Activated CD4-positive, alpha-beta T cell treated with anti-CD3 and anti-CD28 coated beads, Interleukin-2, amount 10 ng/mL, durations not matched to agents 7 days and 5 days (primary cell): ENCODE data around the gene TESK2. TPM values are rescaled to one million over a fixed set of nuclear protein-coding genes. Genes with fewer than 3 reads are reported as not detected.

Source experiments
- CTCF ChIA-PET: fragments of 350-600 bp; sonication (Branson Sonifier 250); formaldehyde crosslinking; loops from one replicate; lab custom pipeline; 2021; ENCODE audit warnings: antibody characterized with exemption; lab: Charles Lee
- POLR2A ChIA-PET: fragments of 350-600 bp; sonication (Branson Sonifier 250); formaldehyde crosslinking; loops from one replicate; lab custom pipeline; 2021; ENCODE audit warnings: antibody characterized with exemption; lab: Charles Lee
- DNase-seq: peaks from one replicate; pipeline ENCODE4 v3.0.0-alpha.2; 2020
- H3K27ac Mint-ChIP-seq: one replicate; pipeline ENCODE4 v1.8.0; 2021; ENCODE audit warnings: mild to moderate bottlenecking, moderate library complexity, mixed read lengths
- H3K27me3 Mint-ChIP-seq: one replicate; pipeline ENCODE4 v1.8.0; 2021; ENCODE audit warnings: mixed read lengths
- H3K36me3 Mint-ChIP-seq: one replicate; pipeline ENCODE4 v1.8.0; 2021; ENCODE audit warnings: low read depth, mixed read lengths
- H3K4me1 Mint-ChIP-seq: one replicate; pipeline ENCODE4 v1.8.0; 2021; ENCODE audit warnings: mixed read lengths
- H3K4me3 Mint-ChIP-seq: one replicate; pipeline ENCODE4 v1.8.0; 2021; ENCODE audit warnings: mild to moderate bottlenecking, moderate library complexity, mixed read lengths
- H3K9me3 Mint-ChIP-seq: one replicate; pipeline ENCODE4 v1.8.0; 2021; ENCODE audit warnings: mixed read lengths
- total RNA-seq, 2 experiments: library from RNA; stranded (reverse); gene quantifications; one replicate each; pipeline ENCODE4 v1.2.3, GENCODE V29; 2021

Gene TESK2
- total RNA-seq, 2 experiments from 2014 or later: 2.6 to 3.5 TPM

DNA sequence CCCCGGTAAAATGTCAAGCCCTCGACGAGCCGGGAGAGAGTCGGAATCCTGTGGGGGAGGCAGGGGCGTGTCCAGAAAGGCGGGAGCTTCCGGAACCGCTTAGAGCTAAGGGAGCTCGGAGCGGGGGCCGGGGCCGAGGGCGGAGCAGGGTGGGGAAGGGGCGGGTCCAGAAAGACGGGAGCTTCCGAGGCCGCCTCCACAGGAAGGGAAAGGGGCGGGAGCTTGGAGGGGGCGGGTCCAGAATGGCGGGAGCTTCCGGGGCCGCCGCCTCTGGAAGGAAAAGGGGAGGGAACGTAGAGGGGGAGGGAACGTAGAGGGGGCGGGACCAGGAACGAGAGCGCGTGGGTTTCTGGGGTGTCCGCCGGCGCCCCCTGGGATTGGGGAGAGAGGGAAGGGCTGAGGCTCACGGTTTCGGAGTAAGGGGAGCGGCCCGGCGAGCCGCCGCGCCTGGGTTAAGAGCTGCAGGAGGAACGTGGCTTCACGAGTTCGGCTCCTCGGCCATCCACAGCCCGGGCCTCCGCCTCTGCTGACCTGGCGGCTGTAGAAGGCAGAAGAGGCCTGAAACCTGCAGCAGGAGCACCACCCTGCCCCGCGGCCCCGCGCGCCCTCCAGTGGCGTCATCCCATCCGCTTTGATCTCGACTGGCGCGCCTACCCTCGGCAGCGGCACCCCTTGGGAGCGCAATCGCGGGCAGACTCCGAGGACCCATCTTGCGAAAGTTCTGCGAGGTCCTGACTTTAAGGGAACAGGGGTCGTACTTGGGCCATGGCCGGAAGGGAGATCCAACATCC, 187.2 kb downstream of the TESK2 start:
- H3K9me3 Mint-ChIP-seq: no peaks in the 10 kb centered on the region
- ChIA-PET CTCF (interaction anchor here (0.6 to 8.1 kb wide), 21 partner anchors 10 to 572 kb away, joined by 3 to 86 read pairs (median 5); partner anchors contain the start of genes BTBD19, HECTD3, MUTYH and PLK3), POLR2A (interaction anchor here (0.6 to 2.7 kb wide), 3 partner anchors 16 to 291 kb away, joined by 4 to 15 read pairs (median 8); partner anchors contain the start of genes MUTYH, TOE1 and UROD)
- H3K4me3 Mint-ChIP-seq: peak overlapping the region; percentile 79
- H3K36me3 Mint-ChIP-seq: no peaks in the 10 kb centered on the region
- H3K27me3 Mint-ChIP-seq: no peaks in the 10 kb centered on the region
- H3K4me1 Mint-ChIP-seq: peaks cover 40% of the 10 kb centered on the region
- peak; percentile 97 for DNase-seq
- peak overlapping the region; percentile 91 for H3K27ac Mint-ChIP-seq

DNA sequence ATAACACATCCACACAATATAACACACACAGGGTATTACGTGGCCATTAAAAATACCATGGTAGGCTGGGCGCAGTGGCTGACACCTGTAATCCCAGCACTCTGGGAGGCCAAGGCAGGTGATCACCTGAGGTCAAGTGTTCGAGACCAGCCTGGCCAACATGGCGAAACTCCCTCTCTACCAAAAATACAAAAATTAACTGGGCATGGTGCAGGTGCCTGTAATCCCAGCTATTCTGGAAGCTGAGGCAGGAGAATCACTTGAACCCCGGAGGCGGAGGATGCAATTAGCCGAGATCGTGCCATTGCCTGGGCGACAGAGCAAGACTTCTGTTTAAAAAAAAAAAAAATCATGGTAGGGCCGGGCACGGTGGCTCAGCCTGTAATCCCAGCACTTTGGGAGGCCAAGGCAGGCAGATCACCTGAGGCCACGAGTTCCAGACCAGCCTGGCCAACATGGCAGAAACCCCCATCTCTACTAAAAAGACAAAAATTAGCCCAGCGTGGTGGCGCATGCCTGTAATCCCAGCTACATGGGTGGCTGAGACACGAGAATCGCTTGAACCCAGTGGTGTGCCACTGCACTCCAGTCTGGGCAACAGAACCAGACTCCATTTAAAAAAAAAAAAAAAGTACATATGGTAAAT, 188.3 kb downstream of the TESK2 start:
- peak overlapping the region; percentile 79 for H3K4me3 Mint-ChIP-seq
- ChIA-PET POLR2A (interaction anchor here (0.6 to 2.7 kb wide), 3 partner anchors 36 to 483 kb away, joined by 3 to 15 read pairs (median 4); partner anchors contain the start of genes MUTYH and TOE1), CTCF (interaction anchor here (0.5 to 8.1 kb wide), 10 partner anchors 11 to 573 kb away, joined by 3 to 86 read pairs (median 6); partner anchors contain the start of genes HECTD3, MUTYH, PLK3 and TOE1)
- no peaks in the 10 kb centered on the region for H3K36me3 Mint-ChIP-seq
- no peak for DNase-seq
- H3K9me3 Mint-ChIP-seq: no peaks in the 10 kb centered on the region
- H3K27me3 Mint-ChIP-seq: no peaks in the 10 kb centered on the region
- H3K4me1 Mint-ChIP-seq: peaks cover 40% of the 10 kb centered on the region
- H3K27ac Mint-ChIP-seq: peak overlapping the region; percentile 91

DNA sequence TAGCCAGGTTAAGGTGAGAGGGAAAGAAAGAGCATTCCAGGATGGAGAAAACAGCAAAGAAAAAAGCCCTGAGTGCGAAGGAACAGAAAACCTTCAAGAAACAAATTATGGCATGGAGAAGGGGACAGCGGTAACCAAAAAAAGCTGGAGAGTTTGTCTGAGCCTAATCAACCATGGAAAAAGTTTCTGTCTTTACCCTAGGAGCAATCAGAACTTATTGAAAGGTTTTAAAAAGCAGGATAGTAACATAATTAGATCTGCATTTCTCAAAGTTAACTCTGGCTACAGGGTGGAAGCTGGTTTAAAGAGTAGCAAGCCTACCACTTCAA, 190.3 kb downstream of the TESK2 start:
- Mint-ChIP-seq H3K4me3 (no peak overlapping the region), H3K27ac (no peak overlapping the region), H3K9me3 (no peaks in the 10 kb centered on the region), H3K4me1 (peaks cover 25% of the 10 kb centered on the region), H3K27me3 (no peaks in the 10 kb centered on the region), H3K36me3 (no peaks in the 10 kb centered on the region)
- POLR2A ChIA-PET: interaction anchor here (1.1 to 1.5 kb wide), 2 partner anchors 289 to 579 kb away, joined by 4 read pairs; partner anchors contain the start of genes HECTD3 and UROD
- CTCF ChIA-PET: interaction anchor here (0.5 to 8.1 kb wide), 9 partner anchors 9 to 1018 kb away, joined by 3 to 86 read pairs (median 4); partner anchors contain the start of genes HECTD3 and UROD
- no peak for DNase-seq

DNA sequence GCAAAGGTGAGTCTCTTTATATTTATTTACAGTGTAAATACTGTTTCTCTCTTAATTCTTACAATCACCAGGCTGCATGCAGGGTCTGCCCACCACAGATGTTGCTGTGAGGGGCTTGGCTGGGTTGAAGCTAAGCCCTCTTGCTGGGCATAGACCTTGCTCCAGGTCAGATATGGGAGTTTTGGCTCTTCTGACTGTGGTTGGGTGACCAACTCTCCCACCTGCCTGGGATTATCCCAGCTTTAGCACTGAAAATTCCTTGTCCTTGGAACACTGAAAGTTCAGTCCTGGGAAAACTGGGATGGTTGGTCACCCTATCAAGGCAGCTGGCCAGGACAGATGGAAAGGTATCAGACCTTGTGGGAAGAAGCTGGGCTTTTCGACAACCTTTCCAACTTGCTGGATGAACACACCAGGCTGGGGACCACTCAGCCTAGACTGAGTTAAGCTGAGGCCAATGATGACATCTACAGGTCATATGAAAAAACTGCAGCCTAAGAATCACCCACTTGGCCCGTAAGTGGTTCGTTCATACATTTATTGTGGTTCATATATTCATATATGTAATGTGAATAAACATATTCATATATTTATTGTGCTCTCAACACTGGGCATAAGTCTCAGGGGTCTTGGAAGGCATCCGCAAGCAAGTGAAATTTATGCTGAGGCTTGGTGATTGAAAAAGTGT, 190.8 kb downstream of the TESK2 start:
- peak; percentile 51 for DNase-seq
- ChIA-PET CTCF (interaction anchor here (0.5 to 8.1 kb wide), 12 partner anchors 9 to 1018 kb away, joined by 3 to 86 read pairs (median 4); partner anchors contain the start of genes HECTD3 and UROD), POLR2A (interaction anchor here (1.1 to 1.5 kb wide), 2 partner anchors 289 to 579 kb away, joined by 4 read pairs; partner anchors contain the start of genes HECTD3 and UROD)
- Mint-ChIP-seq H3K27ac (no peak overlapping the region), H3K4me3 (no peak overlapping the region), H3K4me1 (peaks cover 20% of the 10 kb centered on the region), H3K36me3 (no peaks in the 10 kb centered on the region), H3K9me3 (no peaks in the 10 kb centered on the region), H3K27me3 (no peaks in the 10 kb centered on the region)

DNA sequence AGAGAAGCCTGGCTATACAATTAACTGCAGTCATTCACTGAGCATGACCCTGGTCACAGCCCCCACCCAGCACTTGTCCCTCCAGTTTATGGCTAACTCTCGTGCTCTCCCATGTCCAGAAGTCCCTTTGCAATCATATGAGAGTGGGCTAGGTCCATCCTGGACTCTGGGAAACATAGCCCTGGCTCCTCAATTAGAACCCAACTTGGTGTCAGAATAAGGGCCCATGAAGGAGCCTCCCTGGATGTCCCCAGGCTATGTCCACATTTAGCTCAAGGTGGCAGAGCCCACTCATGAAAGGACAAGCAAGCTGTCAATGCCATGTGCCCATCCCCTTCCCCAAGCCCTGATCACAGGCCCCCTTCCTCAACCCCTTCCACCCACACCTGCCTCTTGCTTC, 191.7 kb downstream of the TESK2 start:
- H3K27ac Mint-ChIP-seq: no peak overlapping the region
- H3K4me1 Mint-ChIP-seq: peaks cover 12% of the 10 kb centered on the region
- POLR2A ChIA-PET: interaction anchor here (1.5 kb wide), 1 partner anchor 288 kb away, joined by 4 read pairs; the partner anchor contains the start of genes HECTD3 and UROD
- H3K36me3 Mint-ChIP-seq: no peaks in the 10 kb centered on the region
- CTCF ChIA-PET: interaction anchor here (0.6 to 8.1 kb wide), 10 partner anchors 16 to 1049 kb away, joined by 3 to 86 read pairs (median 4); partner anchors contain the start of genes HECTD3 and UROD
- no peaks in the 10 kb centered on the region for H3K9me3 Mint-ChIP-seq
- DNase-seq: no peak
- no peak overlapping the region for H3K4me3 Mint-ChIP-seq
- no peaks in the 10 kb centered on the region for H3K27me3 Mint-ChIP-seq

DNA sequence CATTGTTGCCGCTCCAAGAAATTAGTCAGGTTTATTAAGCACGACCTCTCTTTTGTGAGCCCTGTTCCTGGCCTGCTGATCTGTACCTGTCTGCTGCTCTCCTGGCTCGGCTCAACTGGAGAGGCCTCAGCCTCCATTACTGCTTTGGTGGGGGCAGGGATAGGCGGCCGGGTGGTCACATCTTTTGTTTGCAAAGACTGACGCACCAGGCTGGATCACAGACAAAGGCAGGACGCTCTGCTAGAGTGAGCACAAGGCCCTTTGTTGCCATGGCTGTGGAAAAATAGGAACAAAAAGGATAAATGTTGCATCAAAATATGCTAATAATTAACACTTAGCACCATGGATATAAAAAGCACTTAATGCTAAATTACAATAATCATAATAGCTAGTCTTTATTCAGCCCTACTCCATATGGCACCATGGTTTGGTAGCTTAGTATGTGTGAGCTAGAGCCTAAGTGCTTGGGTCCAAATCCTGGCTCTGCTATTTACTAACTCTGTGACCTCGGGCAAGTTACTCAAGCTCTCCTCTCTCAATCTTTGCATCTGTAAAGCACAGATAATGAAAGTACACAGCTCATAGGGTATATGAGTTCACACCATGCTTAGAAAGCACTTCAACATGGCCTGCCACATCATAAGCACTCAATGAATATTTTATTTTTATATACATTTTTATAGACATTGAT, 193.2 kb downstream of the TESK2 start:
- ChIA-PET CTCF (interaction anchor here (0.6 to 8.1 kb wide), 5 partner anchors 15 to 556 kb away, joined by 3 to 86 read pairs (median 5); partner anchors contain the start of genes HECTD3 and UROD), POLR2A (no interaction called here)
- no peaks in the 10 kb centered on the region for H3K9me3 Mint-ChIP-seq
- DNase-seq: no peak
- no peak overlapping the region for H3K4me3 Mint-ChIP-seq
- H3K27ac Mint-ChIP-seq: no peak overlapping the region
- no peaks in the 10 kb centered on the region for H3K27me3 Mint-ChIP-seq
- H3K4me1 Mint-ChIP-seq: peaks cover 9% of the 10 kb centered on the region
- no peaks in the 10 kb centered on the region for H3K36me3 Mint-ChIP-seq

Other genes with a start within 250 kb of the TESK2 start
- 1 to 10 TPM; 6.2 to 6.5 TPM for gene HPDL, start 164.3 kb downstream of the TESK2 start, total RNA-seq
- gene TOE1, start 151.0 kb downstream of the TESK2 start, total RNA-seq: 10 to 100 TPM; 22.6 to 34.4 TPM
- 10 to 100 TPM; 51.7 to 55.1 TPM for gene MUTYH, start 150.7 kb downstream of the TESK2 start, total RNA-seq
- 1 to 10 TPM; 5.3 to 5.8 TPM for gene CCDC163, start 8.9 kb upstream of the TESK2 start, total RNA-seq
- gene MMACHC, start 9.1 kb upstream of the TESK2 start, total RNA-seq: 1 to 10 TPM; 6.6 to 6.7 TPM
- gene PRDX1, start 30.7 kb upstream of the TESK2 start, total RNA-seq: 100 to 1,000 TPM; 269 to 331 TPM
- 100 to 1,000 TPM; 134 to 135 TPM for gene AKR1A1, start 59.7 kb upstream of the TESK2 start, total RNA-seq
- gene NASP, start 92.9 kb upstream of the TESK2 start, total RNA-seq: 100 to 1,000 TPM; 193 to 198 TPM
- gene CCDC17, start 132.9 kb upstream of the TESK2 start, total RNA-seq: 1 to 10 TPM; 2.3 to 3.3 TPM
- gene GPBP1L1, start 195.4 kb upstream of the TESK2 start, total RNA-seq: 100 to 1,000 TPM; 117 to 124 TPM
- gene TMEM69, start 197.0 kb upstream of the TESK2 start, total RNA-seq: 10 to 100 TPM; 18.6 to 27.4 TPM